Measurements from ENCODE around the gene PFKL.

DNA sequence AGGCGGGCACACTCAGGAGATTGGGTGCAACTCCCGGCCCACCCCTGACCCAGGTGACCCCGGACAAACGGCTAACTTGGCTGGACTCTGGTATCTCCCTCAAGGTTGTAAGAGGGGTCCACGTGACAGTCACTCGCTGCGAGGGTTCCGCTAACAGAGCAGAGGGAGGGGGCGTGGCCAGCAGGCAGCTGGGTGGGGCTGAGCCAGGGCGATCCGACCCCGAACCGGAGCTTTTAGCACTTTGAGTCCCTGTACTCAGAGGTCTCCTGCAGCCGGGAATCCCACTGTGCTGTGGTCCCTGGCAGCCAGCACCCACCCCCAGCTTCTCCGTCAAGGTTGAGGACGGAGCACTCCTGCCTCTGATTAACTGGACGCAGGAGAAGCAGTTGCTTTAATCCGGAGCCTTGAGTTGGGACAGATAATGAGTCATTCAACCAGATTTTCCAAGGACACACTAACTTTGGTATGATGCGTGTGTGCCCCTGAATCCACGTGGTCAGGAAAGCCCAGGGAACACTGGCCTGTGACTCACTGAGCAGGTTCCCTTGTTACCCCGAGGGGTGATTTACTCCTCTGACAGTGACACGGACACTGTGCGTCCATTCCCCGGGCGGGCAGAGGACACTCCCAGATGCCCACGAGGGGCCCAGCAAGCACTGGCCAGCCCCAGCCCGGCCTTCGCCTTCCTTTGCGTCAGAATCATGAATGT is 70.3 kb downstream of the PFKL start:
- TF ChIP-seq, protein P1, sequence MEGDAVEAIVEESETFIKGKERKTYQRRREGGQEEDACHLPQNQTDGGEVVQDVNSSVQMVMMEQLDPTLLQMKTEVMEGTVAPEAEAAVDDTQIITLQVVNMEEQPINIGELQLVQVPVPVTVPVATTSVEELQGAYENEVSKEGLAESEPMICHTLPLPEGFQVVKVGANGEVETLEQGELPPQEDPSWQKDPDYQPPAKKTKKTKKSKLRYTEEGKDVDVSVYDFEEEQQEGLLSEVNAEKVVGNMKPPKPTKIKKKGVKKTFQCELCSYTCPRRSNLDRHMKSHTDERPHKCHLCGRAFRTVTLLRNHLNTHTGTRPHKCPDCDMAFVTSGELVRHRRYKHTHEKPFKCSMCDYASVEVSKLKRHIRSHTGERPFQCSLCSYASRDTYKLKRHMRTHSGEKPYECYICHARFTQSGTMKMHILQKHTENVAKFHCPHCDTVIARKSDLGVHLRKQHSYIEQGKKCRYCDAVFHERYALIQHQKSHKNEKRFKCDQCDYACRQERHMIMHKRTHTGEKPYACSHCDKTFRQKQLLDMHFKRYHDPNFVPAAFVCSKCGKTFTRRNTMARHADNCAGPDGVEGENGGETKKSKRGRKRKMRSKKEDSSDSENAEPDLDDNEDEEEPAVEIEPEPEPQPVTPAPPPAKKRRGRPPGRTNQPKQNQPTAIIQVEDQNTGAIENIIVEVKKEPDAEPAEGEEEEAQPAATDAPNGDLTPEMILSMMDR (IDR thresholded peaks at IDR 0.05) = no peak
- no peak for TF ChIP-seq POLR2A (IDR thresholded peaks at IDR 0.05)

All from lower leg skin (tissue), 3 donors.